ENCODE results near the gene POC1B. TPM values are rescaled to one million over a fixed set of nuclear protein-coding genes. Genes with fewer than 3 reads are reported as not detected.

Gene POC1B
- total RNA-seq, 2 donors from 2014 or later = 10.9 to 32.6 TPM

- Histone ChIP-seq H3K27ac (no peak overlapping the region), H3K27me3 (no peaks in the 10 kb centered on the region), H3K9me3 (no peaks in the 10 kb centered on the region), H3K36me3 (replicated peaks in 1 of 2; ENCODE audit: insufficient read depth in 1 of 2, low read depth in 2 of 2) (no peaks in the 10 kb centered on the region), H3K4me3 (no peak overlapping the region), H3K4me1 (peaks cover 8% of the 10 kb centered on the region)
- ATAC-seq (no peak), DNase-seq (no peak)
- intact Hi-C loops (cut with DNase I) = loop anchor here (10.0 kb wide), 1 partner anchor 563 kb away; no protein-coding TSS in a partner anchor
- 83 to 88% methylated on average over 2 of the region's 2 CpGs for WGBS, 2 donors
- TF ChIP-seq POLR2A (IDR thresholded peaks at IDR 0.05) = no peak
Measured at GRCh38 chr12:89542236-89542635, 16.4 kb upstream of the POC1B start.

DNA sequence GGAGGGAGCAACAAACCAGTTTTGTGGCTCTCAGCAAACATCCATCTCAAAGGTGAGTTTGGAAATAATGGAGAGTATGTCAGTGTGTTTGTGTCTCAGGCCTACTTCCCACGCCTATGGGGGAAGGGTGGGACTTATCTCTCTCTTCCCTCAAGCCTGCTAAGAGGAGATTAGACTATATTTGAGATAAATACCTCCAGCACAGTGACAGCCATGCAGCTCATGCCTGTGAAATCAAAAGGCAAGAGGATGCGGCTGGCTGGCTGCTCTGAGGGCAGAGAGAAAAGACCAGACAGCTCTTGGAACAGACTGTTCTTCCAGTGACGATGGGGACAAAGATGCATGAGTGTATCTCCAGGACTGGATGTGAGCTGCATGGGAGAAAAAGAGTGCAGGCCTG is 14.7 kb upstream of the POC1B start:
- Histone ChIP-seq H3K9me3 (no peaks in the 10 kb centered on the region), H3K27ac (no peak overlapping the region)
- TF ChIP-seq, protein P1, sequence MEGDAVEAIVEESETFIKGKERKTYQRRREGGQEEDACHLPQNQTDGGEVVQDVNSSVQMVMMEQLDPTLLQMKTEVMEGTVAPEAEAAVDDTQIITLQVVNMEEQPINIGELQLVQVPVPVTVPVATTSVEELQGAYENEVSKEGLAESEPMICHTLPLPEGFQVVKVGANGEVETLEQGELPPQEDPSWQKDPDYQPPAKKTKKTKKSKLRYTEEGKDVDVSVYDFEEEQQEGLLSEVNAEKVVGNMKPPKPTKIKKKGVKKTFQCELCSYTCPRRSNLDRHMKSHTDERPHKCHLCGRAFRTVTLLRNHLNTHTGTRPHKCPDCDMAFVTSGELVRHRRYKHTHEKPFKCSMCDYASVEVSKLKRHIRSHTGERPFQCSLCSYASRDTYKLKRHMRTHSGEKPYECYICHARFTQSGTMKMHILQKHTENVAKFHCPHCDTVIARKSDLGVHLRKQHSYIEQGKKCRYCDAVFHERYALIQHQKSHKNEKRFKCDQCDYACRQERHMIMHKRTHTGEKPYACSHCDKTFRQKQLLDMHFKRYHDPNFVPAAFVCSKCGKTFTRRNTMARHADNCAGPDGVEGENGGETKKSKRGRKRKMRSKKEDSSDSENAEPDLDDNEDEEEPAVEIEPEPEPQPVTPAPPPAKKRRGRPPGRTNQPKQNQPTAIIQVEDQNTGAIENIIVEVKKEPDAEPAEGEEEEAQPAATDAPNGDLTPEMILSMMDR (IDR thresholded peaks at IDR 0.05) = no peak
- no peak for TF ChIP-seq POLR2A (IDR thresholded peaks at IDR 0.05)

DNA sequence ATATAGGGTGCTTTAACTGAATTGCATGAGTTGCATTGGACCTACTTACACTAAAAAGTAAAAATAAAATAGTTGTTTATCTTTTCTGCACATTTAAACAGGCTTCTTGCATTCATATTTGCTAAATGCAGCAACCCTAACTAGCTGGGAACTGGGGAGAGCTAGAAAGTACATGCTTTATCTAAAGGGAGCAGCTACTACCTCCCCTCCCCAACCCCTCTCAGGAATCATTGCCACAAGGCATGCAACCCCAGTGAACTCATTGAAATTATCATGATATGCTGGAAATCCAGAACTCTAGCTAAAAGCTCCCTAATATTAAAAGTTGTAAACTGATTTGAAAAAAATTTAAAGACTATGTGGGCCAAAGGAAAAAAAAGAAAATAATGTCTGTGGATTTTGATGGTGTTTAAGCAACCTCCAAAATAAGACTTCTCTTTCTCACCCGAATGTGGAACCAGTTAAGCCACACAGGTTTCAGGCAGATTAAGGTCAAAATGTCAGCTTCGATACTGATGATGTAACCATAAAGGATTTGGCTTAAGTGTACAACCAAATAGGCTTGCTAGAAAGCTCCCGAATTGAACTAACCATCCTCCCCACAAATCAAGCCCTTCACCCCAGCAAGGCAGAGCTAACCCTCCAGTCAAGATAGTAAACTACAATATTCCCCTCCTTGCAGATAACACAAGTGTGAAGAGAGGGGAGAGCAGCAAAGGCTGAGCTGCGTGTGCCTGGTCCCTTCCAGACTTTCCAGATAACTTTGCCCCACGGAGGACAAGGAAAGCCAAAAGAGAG is 13.8 kb upstream of the POC1B start:
- ATAC-seq = no peak
- WGBS, 2 donors = 68 to 72% methylated on average over 5 of the region's 5 CpGs

More for the DNA sequence above, 14.7 kb upstream of the POC1B start:
- peaks cover 8% of the 10 kb centered on the region for H3K4me1 ChIP-seq
- 63 to 80% methylated on average over 3 of the region's 3 CpGs for WGBS, 2 donors
- no peaks in the 10 kb centered on the region for H3K27me3 ChIP-seq
- intact Hi-C loops (cut with DNase I) = loop anchor here (10.0 kb wide), 1 partner anchor 564 kb away; no protein-coding TSS in a partner anchor
- no peaks in the 10 kb centered on the region for H3K36me3 ChIP-seq (replicated peaks in 1 of 2; ENCODE audit: insufficient read depth in 1 of 2, low read depth in 2 of 2)
- H3K4me3 ChIP-seq = no peak overlapping the region
- ATAC-seq (no peak), DNase-seq (no peak)

DNA sequence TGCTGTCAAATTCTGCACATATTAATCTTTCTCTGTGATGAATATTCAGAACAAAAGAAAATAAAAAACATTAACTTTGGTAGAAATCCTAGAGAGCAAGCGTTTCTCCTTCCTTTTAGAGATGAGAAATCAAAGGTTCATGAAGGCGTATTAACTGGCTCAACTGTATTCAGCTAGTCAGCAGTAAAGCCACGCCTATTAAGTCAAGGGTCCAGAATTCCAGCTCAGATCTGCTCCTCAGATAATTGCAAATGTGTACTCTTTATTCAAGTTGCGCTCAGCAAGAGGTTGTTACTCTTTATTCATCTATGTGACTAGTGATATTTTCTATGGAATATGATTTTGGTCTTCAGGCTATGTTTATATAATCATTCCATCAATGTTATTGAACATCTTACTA is 13.1 kb upstream of the POC1B start:
- DNase-seq (no peak), ATAC-seq (no peak)
- no peaks in the 10 kb centered on the region for H3K36me3 ChIP-seq (replicated peaks in 1 of 2; ENCODE audit: insufficient read depth in 1 of 2, low read depth in 2 of 2)
- H3K27ac ChIP-seq = no peak overlapping the region
- peaks cover 8% of the 10 kb centered on the region for H3K4me1 ChIP-seq
- no peaks in the 10 kb centered on the region for H3K9me3 ChIP-seq
- no peak overlapping the region for H3K4me3 ChIP-seq
- intact Hi-C loops (cut with DNase I) = no loop called here
- H3K27me3 ChIP-seq = no peaks in the 10 kb centered on the region
- TF ChIP-seq, protein P1 (IDR thresholded peaks at IDR 0.05) = no peak
- TF ChIP-seq POLR2A (IDR thresholded peaks at IDR 0.05) = no peak
- WGBS, 2 donors = 62 to 68% methylated on average over 4 of the region's 4 CpGs

More for the DNA sequence above, 13.8 kb upstream of the POC1B start:
- Histone ChIP-seq H3K4me1 (peaks cover 8% of the 10 kb centered on the region), H3K4me3 (no peak overlapping the region), H3K9me3 (no peaks in the 10 kb centered on the region), H3K27me3 (no peaks in the 10 kb centered on the region), H3K27ac (no peak overlapping the region), H3K36me3 (replicated peaks in 1 of 2; ENCODE audit: insufficient read depth in 1 of 2, low read depth in 2 of 2) (no peaks in the 10 kb centered on the region)
- TF ChIP-seq, protein P1 (IDR thresholded peaks at IDR 0.05) = no peak
- no peak for TF ChIP-seq POLR2A (IDR thresholded peaks at IDR 0.05)
- intact Hi-C loops (cut with DNase I) = loop anchor here (10.0 kb wide), 1 partner anchor 565 kb away; no protein-coding TSS in a partner anchor
- DNase-seq = no peak

- DNase-seq = no peak
- Histone ChIP-seq H3K36me3 (replicated peaks in 1 of 2; ENCODE audit: insufficient read depth in 1 of 2, low read depth in 2 of 2) (no peaks in the 10 kb centered on the region), H3K27me3 (no peaks in the 10 kb centered on the region), H3K9me3 (no peaks in the 10 kb centered on the region), H3K4me3 (no peak overlapping the region), H3K4me1 (no peaks in the 10 kb centered on the region), H3K27ac (no peak overlapping the region)
- 53 to 69% methylated on average over 3 of the region's 3 CpGs for WGBS, 2 donors
- no peak for TF ChIP-seq POLR2A (IDR thresholded peaks at IDR 0.05)
- TF ChIP-seq, protein P1 (IDR thresholded peaks at IDR 0.05) = no peak
- intact Hi-C loops (cut with DNase I) = no loop called here
- no peak for ATAC-seq
Measured at GRCh38 chr12:89537389-89537788, 11.5 kb upstream of the POC1B start.

Measured in body of pancreas (tissue), 4 donors.